GM19438 (cell line): ENCODE results near the gene RAB9A.
"Not testable (repeated sequence)": the region's sequence is repeated elsewhere in the genome, so short reads cannot be mapped to it uniquely, and the experiment has no call there.

Experiments
- ATAC-seq: cut with Tn5 transposase; IDR thresholded peaks from one replicate; pipeline ENCODE4 v1.9.1; 2021; ENCODE audit warnings: low read depth; ENCODE audit not compliant: unreplicated experiment

The RAB9A gene

DNA sequence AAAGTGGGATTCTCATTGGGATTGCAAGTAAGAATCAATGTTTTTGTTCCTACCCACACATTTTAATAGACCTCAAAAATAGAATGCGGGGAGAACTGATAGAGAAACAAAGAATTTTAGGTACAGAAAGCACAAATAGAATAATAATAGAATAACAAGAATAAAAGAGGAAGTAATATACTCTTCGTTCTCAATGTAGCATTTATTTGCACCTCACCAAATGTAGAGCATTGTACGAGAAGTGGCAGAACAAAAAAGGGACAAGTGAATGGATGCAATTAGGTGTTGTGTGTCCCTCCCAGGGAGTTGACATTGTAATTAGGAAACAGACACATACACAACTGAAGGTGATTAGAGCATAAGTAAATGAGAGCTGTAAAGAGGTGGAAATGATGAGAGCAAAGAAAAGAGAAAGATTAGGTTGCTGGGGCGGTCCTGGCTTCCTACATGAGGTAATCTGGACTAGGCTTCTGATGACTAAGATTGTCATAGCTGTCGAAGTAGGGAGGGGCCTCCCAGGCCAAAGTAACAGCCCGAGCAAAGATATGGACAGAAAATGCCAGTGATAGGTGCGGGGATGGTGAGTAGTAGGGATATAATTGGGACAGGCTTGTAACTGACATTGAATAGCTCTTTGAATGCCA lies 10.4 kb downstream of the RAB9A start:
- peak; percentile 46 for ATAC-seq

DNA sequence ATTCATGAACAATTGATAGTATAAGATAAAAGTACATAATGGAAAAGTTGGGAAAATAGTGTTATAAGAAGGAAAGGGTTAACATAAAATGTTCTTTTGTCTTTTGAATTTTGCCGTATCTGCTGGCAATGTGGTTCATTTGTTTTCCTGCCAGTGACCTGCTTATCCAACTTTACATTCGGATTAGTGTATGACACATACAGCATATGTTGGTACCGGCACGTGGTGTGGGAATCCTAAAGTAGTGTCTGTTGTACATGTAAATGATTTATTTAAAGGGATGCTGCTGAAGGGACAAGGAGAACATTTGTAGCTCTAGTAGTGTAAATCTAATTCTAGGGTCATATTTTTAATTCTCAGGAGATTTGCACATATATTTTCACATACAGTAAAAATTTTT lies 11.5 kb downstream of the RAB9A start:
- ATAC-seq: no peak

GRCh38 chrX:13702111-13702789 lies 13.3 kb downstream of the RAB9A start:
- ATAC-seq: no peak

DNA sequence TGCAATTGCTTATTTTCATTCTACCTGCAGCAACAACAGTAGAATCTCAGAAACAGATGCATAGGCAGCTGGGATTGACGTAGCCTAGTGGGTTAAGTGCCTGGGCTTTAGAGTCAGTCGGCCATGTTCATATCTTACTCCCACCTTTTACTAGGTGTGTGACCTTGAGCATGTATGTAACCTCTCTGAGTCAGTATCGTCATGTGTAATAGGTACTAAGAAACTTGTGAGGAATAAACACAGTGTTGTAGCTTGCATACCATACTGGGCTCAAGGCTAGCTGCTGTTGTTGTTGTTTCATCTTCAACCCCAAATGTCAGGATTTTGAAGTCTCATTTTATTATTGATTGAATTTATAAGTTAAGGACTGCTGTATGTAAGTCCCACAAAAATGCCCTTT lies 14.2 kb downstream of the RAB9A start:
- ATAC-seq: no peak

DNA sequence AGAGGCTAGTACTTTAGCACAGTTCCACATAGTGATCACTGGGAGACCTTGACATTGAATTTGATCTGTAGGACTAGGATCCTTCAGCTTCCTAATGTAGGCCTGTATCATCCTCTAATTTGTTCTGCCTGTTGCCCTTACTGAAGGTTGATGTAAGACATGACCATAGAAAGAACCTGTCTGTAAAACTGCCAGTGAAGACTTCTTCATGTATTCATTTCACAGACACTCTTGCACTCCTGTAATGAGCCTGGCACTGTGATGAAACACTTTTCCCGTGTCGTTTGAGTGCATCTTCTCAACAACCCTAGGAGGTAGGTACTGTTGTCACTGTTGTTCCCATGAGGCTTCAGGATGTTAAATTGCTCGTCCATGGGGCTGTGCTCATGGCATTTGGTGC lies 14.7 kb downstream of the RAB9A start:
- no peak for ATAC-seq

- ATAC-seq: no peak
Observed at GRCh38 chrX:13711141-13711540, 22.2 kb downstream of the RAB9A start.

GRCh38 chrX:13716455-13716854 lies 27.5 kb downstream of the RAB9A start:
- ATAC-seq: no peak

- ATAC-seq: no peak
Observed at GRCh38 chrX:13716905-13717304, 28.0 kb downstream of the RAB9A start.

- no peak for ATAC-seq
Observed at GRCh38 chrX:13717700-13718472, 29.0 kb downstream of the RAB9A start.

DNA sequence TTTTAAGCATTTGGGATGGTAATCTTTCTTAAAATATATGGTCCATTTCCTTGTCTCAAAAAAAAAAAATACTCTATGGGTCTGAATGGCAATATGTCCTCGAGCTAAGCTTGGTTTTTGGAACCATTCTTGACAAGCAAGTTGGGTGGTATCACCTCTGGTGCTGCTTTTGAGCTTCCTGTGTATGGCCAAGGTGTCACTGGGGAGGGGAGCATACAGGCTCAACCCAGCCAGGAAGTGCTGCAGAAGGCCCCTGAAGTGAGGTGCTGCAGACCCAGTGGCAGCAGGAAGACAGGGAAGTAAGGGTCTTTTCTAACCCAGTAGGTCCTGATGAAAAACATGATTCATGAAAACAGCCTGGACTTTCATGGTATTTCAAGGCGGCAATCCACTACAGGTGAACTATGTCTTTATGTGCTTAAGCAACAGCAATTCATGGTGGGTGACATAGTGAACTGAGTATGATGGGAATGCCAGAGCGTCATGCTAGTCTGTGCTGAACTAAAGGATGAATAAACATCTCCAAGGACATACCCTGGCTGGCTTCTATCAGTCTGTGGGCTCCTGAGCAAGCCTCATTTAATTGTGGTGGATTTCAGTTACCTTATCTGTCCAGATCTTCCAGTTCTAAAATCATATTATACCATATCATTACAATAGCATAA lies 30.4 kb downstream of the RAB9A start:
- ATAC-seq: no peak

DNA sequence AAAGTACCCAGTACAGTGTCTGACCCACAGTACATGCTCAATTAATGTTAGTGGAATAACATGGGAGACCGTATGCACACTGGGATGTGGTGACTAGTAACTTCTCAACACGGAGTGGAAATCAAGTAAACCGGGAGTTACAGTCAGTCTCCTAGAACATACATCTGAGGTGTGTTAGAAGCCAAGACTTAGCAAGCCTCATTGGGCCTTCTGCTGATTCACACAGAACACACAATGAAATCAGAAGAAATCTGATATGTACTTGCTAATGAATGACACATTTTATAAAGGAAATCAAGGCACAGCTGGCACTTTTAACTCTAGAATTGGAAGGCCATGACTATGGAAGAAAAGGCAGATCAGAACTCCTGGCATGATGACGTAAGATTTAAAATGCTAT lies 32.4 kb downstream of the RAB9A start:
- no peak for ATAC-seq

- ATAC-seq: no peak
Observed at GRCh38 chrX:13721819-13722519, 33.0 kb downstream of the RAB9A start.

GRCh38 chrX:13724878-13725277 lies 36.0 kb downstream of the RAB9A start:
- ATAC-seq: not testable (repeated sequence)

GRCh38 chrX:13726583-13726982 lies 37.7 kb downstream of the RAB9A start:
- ATAC-seq: not testable (repeated sequence)

- not testable (repeated sequence) for ATAC-seq
Observed at GRCh38 chrX:13730523-13730922, 41.6 kb downstream of the RAB9A start.

DNA sequence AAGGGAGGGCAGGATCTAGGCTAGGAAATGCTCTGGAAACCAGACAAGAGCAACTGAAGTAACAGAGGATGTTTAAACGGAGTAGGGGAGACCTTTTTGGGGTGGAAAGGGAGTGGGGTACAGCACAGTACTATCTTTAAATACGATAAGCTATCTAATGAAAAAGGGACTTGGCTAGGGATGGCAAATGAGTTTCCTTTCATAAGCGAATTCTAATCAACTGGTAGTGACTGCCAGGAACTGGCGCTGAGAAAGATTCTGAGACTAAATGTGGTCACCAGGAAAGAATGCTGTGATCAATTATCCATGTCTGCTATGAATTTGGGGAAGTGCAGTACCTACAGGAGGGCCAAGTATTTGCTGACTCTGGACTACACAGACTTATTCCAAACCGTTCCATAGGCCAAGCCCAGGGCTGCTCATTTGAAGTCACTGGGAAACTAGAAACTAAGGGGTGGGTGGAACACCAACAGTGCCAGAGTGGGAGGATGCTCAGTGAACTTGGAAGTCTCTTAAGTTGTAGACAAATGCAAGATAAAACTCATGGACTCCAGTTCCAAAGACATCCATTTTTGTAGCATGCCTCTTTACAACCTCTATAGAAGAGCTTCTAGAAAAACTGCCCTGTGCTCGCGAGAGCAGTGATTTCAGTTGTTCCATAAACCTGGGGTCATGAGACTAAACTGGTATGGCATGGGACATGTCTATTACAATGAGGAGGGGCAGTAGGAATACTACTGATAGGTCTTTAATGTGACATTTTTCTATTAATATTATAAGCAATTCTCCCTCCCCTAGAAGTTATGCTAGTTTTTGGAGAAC lies 43.5 kb downstream of the RAB9A start:
- no peak for ATAC-seq

GRCh38 chrX:13733506-13733905 lies 44.6 kb downstream of the RAB9A start:
- ATAC-seq: no peak

DNA sequence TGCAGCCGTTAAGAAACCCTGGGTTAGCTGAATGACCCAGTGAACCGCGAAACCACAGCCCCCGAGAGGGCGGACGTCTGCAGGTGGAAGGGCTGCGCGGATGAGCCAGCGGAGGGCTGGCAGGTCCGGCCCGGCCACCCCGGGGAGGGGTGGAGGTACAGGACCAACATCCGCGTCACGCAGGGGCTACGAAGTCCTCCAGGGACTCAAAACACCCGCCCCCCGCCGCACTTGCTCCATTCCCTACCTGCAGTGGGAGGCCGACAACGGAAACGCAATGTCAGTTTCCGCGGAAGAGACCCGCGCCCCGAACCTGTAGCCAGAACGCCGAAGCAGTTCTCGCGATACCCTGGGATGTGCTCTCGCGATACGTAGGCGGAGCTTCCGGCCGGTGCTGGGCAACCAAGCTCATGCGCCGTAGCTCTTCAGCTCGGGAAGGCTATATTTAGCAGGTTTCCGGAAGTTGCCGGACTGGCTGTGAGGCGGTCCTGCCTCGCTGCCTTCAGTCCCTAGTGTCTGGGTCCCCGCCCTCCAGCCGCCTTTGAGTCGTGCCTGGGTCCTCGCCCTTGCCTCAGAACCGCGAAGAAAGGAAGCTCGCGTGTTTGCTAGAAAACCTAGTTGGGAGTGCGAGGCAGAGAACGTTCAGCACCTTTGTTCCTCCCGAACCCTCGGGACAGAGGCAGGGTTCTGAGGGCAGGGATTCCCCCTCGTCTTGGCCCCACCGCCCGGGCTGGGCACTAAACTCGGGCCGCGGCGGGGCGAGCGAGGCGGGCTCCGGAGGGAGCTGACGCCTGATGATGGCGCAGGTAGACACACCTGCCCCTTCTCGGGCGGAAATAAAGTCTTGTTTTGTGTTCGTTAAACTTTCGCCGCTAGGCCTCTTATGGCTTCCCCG lies 45.6 kb downstream of the RAB9A start, which contains the start of the genes OFD1 and TRAPPC2:
TSS of gene OFD1 (plus strand) at position 471 of the 895 bp plus-strand sequence. CDS start at position 795, 324 bp downstream.
TSS of gene TRAPPC2 (minus strand) at position 343 of the 895 bp plus-strand sequence. CDS start 14,657 bp downstream, outside the sequence.
- ATAC-seq: peak; percentile 92
